Activated CD8-positive, alpha-beta T cell treated with anti-CD3 and anti-CD28 coated beads for 36 hours (primary cell): ENCODE data around the gene ITGA1. TPM values are rescaled to one million over a fixed set of nuclear protein-coding genes. Genes with fewer than 3 reads are reported as not detected.

Experiments used
- ATAC-seq: fragments of 200-7000 bp; cut with Tn5 transposase; one replicate; pipeline ENCODE4 v1.10.0; 2021; ENCODE audit warnings: mild to moderate bottlenecking, moderate library complexity
- CTCF ChIA-PET: fragments of 350-600 bp; sonication (Branson Sonifier 250); formaldehyde crosslinking; loops from one replicate; lab custom pipeline; 2021; ENCODE audit warnings: antibody characterized with exemption; lab: Charles Lee
- POLR2A ChIA-PET: fragments of 350-600 bp; sonication (Branson Sonifier 250); formaldehyde crosslinking; loops from one replicate; lab custom pipeline; 2021; ENCODE audit warnings: antibody characterized with exemption; lab: Charles Lee
- DNase-seq: peaks from one replicate; pipeline ENCODE4 v3.0.0-alpha.2; 2020
- H3K27ac Mint-ChIP-seq: one replicate; pipeline ENCODE4 v1.8.0; 2021; ENCODE audit warnings: mild to moderate bottlenecking, mixed read lengths
- H3K27me3 Mint-ChIP-seq: one replicate; pipeline ENCODE4 v1.8.0; 2021; ENCODE audit warnings: mixed read lengths
- H3K36me3 Mint-ChIP-seq: one replicate; pipeline ENCODE4 v1.8.0; 2021; ENCODE audit warnings: low read depth, mixed read lengths
- H3K4me1 Mint-ChIP-seq: one replicate; pipeline ENCODE4 v1.8.0; 2021; ENCODE audit warnings: low read depth, mixed read lengths
- H3K4me3 Mint-ChIP-seq: one replicate; pipeline ENCODE4 v1.8.0; 2021; ENCODE audit warnings: mild to moderate bottlenecking, moderate library complexity, mixed read lengths
- H3K9me3 Mint-ChIP-seq: one replicate; pipeline ENCODE4 v1.8.0; 2021; ENCODE audit warnings: mixed read lengths
- CTCF ChIP-seq: fragments of 200-600 bp; IDR thresholded peaks from one replicate; pipeline ENCODE4 v1.8.0; 2022; ENCODE audit warnings: antibody characterized with exemption, mild to moderate bottlenecking
- intact Hi-C: fragments of 100-400 bp; cut with micrococcal nuclease; formaldehyde crosslinking; loops from one replicate; pipeline ENCODE4 v1.10.0; 2022
- total RNA-seq, 2 experiments: library from RNA; stranded (reverse); gene quantifications; one replicate each; pipeline ENCODE4 v1.2.3, GENCODE V29; 2021

ITGA1 gene
- total RNA-seq: 1 to 10 TPM; 5.1 to 6.0 TPM

GRCh38 chr5:52787600-52788504, at the start of gene ITGA1, which contains the start of gene PELO:
Gene ITGA1, plus strand, starts transcription at chr5:52787916. Its CDS starts 438 bp downstream, at chr5:52788354.
Gene PELO, plus strand, starts transcription at chr5:52787916. Its CDS starts 12,479 bp downstream, at chr5:52800395.
- Mint-ChIP-seq H3K36me3 (peaks cover 10% of the 10 kb centered on the region), H3K4me1 (peaks cover 47% of the 10 kb centered on the region), H3K4me3 (peak within 1 kb of the TSS; percentile 87), H3K27ac (peak within 1 kb of the TSS; percentile 87), H3K9me3 (no peaks in the 10 kb centered on the region), H3K27me3 (no peaks in the 10 kb centered on the region)
- ChIA-PET POLR2A (interaction anchor here (0.7 to 1.6 kb wide), 7 partner anchors 11 to 95 kb away, joined by 3 to 7 read pairs (median 3); no protein-coding TSS in a partner anchor), CTCF (interaction anchor here (0.7 to 2.4 kb wide), 14 partner anchors 8 to 130 kb away, joined by 3 to 14 read pairs (median 3); no protein-coding TSS in a partner anchor)
- ATAC-seq (peak; percentile 82), DNase-seq (peak; percentile 83)
- peak; percentile 33 for TF ChIP-seq CTCF
- intact Hi-C loops: loop anchor here (5.0 to 10.0 kb wide), 4 partner anchors 46 to 307 kb away; no protein-coding TSS in a partner anchor

- Mint-ChIP-seq H3K36me3 (peaks cover 2% of the 10 kb centered on the region), H3K27ac (peak overlapping the region; percentile 77), H3K4me3 (no peak overlapping the region), H3K4me1 (peaks cover 36% of the 10 kb centered on the region), H3K9me3 (peaks cover 2% of the 10 kb centered on the region), H3K27me3 (no peaks in the 10 kb centered on the region)
- peak; percentile 18 for DNase-seq
- intact Hi-C loops: no loop called here
- POLR2A ChIA-PET: interaction anchor here (0.9 to 1.0 kb wide), 2 partner anchors 12 to 62 kb away, joined by 3 to 5 read pairs; no protein-coding TSS in a partner anchor
- CTCF ChIA-PET: no interaction called here
- ATAC-seq: peak; percentile 71
- no peak for TF ChIP-seq CTCF
These were observed 49.6 kb upstream of the ITGA1 start for GRCh38 chr5:52738095-52738506.

GRCh38 chr5:52740007-52740406, 47.7 kb upstream of the ITGA1 start:
- Mint-ChIP-seq H3K36me3 (peaks cover 2% of the 10 kb centered on the region), H3K27me3 (no peaks in the 10 kb centered on the region), H3K4me1 (peaks cover 52% of the 10 kb centered on the region), H3K27ac (no peak overlapping the region), H3K9me3 (peaks cover 2% of the 10 kb centered on the region), H3K4me3 (no peak overlapping the region)
- no peak for TF ChIP-seq CTCF
- ATAC-seq: no peak
- DNase-seq: no peak
- CTCF ChIA-PET: interaction anchor here (1.0 to 1.4 kb wide), 4 partner anchors 14 to 176 kb away, joined by 3 to 5 read pairs (median 4); partner anchors contain the start of genes ITGA1 and PELO
- POLR2A ChIA-PET: interaction anchor here (0.9 to 1.8 kb wide), 3 partner anchors 12 to 59 kb away, joined by 3 to 4 read pairs (median 3); no protein-coding TSS in a partner anchor
- intact Hi-C loops: loop anchor here (5.0 kb wide), 1 partner anchor 47 kb away; the partner anchor contains the start of genes ITGA1 and PELO

GRCh38 chr5:52743012-52743411, 44.7 kb upstream of the ITGA1 start:
- peak; percentile 34 for ATAC-seq
- CTCF ChIA-PET: interaction anchor here (0.7 kb wide), 2 partner anchors 11 to 12 kb away, joined by 3 read pairs; no protein-coding TSS in a partner anchor
- intact Hi-C loops: loop anchor here (5.0 kb wide), 1 partner anchor 44 kb away; the partner anchor contains the start of genes ITGA1 and PELO
- H3K27me3 Mint-ChIP-seq: no peaks in the 10 kb centered on the region
- H3K27ac Mint-ChIP-seq: peak overlapping the region; percentile 83
- H3K9me3 Mint-ChIP-seq: no peaks in the 10 kb centered on the region
- H3K4me1 Mint-ChIP-seq: peaks cover 63% of the 10 kb centered on the region
- TF ChIP-seq CTCF: no peak
- peaks cover 2% of the 10 kb centered on the region for H3K36me3 Mint-ChIP-seq
- POLR2A ChIA-PET: interaction anchor here (0.9 kb wide), 1 partner anchor 16 kb away, joined by 3 read pairs; no protein-coding TSS in a partner anchor
- DNase-seq: peak; percentile 33
- no peak overlapping the region for H3K4me3 Mint-ChIP-seq
